CD1c-positive myeloid dendritic cell (primary cell): ENCODE measurements around the gene FTCD.
"Not testable (repeated sequence)": the region's sequence is repeated elsewhere in the genome, so short reads cannot be mapped to it uniquely, and the experiment has no call there.

ENCODE experiments used
- DNase-seq: peaks from one replicate; pipeline ENCODE4 v3.0.0-alpha.2; 2016; ENCODE audit errors: extremely low spot score

Gene FTCD

DNA sequence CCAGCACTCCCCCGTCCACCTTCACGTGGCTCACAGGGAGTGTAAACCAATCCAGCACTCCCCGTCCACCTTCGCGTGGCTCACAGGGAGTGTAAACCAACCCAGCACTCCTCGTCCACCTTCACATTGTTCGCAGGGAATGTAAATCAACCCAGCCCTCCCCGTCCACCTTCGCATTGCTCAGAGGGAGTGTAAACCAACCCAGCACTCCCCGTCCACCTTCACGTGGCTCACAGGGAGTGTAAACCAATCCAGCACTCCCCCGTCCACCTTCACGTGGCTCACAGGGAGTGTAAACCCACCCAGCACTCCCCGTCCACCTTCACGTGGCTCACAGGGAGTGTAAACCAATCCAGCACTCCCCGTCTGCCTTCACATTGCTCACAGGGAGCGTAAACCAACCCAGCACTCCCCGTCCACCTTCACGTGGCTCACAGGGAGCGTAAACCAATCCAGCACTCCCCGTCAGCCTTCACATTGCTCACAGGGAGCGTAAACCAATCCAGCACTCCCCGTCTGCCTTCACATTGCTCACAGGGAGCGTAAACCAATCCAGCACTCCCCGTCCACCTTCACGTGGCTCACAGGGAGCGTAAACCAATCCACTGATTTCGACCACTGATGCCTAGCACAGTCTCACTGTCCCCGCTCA lies 14.9 kb downstream of the FTCD start:
- DNase-seq: not testable (repeated sequence)

DNA sequence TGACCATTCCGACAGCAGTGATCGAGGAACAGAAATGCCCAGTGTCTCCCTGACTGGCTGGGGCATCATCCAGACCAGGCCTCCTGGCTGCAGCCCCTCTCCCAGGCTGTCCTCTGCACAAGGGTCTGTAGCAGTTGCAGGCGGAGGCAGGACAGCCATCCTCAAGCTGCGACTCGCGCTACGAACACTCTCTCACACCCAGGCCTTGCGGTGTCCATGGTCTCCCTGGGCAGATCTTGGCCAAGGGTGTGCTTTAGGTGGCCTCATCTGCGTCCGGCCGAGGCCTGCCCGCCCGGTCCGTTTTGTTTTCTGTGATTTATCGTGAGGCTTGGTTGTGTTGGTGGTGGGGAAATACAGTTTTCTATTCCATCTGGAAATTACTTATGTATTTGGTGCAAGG lies 15.7 kb downstream of the FTCD start:
- no peak for DNase-seq

DNA sequence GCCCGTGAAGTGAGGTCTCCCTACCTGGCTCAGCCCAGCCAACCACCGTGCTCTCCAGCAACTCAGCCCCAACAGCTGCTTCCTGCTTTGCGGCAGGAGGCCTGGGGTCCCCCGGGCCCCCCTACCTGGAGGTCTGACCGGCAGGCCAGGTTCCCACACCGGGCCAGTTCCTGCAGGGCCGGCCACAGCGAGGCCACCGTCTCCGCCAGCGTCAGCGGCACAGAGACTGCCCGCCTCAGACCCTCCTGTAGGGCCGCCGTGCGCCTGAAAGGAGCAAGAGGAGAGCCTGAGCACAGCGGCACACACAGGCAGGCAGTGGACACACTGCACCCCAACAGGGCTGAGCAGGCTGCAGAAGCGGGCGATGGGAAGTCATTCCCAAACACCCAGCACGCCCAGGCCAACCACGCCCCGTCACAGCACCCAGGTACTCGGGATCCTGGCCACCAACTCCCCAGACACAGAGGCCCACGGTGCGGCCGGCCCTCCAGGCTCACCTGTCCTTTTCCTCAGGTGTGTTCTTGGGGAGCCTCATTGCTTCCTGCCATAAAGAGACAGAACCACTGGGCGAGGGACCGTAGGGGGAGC lies 16.9 kb downstream of the FTCD start:
- no peak for DNase-seq

DNA sequence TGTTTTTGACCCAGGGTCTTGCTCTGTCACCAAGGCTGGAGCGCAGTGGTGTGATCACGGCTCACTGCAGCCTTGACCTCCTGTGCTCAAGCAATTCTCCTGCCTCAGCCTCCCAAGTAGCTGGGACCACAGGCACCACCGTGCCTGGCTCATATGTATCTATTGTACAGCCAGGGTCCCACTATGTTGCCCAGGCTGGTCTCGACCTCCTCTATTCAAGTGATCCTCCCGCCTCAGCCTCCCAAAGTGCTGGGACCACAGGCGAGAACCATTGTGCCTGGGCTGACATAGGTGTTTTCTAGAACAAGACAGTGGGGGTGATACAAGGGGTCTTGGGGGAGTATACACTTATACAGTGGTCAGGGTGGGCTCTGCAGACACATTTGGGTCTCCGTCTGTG lies 17.5 kb downstream of the FTCD start:
- DNase-seq: no peak

DNA sequence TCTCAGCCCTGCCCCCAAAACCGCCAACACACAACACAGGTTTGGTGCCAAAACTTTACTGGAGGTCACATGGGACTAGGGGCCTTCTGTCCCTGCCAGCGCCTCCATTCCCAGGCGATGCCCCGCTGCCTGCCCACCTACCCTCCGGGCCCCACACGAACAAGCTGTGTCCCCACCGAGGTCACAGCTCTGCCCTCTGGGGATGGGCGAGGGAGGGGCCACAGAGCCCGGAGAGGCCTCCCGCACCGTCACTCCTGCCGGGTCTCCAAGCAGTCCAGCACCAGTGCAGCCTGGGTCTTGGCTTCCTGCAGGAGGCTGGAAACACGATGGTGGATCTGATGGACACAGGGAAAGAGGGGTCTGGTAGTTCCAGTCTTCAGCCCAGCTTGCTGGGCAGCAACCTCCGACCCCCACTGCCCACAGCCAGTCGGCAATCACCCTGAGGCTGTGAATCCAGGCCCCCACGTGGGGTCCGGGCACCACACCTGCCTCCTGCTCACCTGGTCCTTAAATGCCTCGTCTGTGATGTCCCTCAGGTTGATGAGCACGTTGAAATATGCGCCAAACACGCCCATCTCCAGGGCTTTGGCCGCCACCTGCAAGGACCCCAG lies 18.5 kb downstream of the FTCD start:
- no peak for DNase-seq

DNA sequence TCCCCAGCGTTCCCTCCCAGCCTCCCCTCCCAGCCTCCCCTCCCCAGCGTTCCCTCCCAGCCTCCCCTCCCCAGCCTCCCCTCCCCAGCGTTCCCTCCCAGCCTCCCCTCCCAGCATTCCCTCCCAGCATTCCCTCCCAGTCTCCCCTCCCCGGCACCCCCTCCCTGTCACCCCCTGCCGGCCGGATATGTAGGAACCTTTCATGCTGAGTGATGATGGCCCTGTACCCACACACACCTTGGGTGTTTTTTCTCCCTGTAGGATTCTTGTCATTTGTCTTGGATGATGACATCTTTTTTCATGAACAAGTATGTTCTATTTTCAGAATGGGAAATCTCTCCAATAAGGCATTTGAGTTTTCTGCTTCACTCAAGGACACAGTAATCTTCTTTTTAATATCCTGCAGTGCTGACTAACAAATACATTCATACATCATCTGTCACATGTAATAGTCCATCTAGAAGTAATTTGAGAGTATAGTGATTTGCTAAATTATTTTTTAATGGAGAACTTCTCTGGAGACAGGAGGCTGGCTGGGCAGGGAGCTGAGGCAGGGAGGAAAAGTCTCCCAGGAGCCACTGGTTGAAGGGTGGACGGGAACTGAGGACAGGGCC lies 19.5 kb downstream of the FTCD start:
- no peak for DNase-seq

DNA sequence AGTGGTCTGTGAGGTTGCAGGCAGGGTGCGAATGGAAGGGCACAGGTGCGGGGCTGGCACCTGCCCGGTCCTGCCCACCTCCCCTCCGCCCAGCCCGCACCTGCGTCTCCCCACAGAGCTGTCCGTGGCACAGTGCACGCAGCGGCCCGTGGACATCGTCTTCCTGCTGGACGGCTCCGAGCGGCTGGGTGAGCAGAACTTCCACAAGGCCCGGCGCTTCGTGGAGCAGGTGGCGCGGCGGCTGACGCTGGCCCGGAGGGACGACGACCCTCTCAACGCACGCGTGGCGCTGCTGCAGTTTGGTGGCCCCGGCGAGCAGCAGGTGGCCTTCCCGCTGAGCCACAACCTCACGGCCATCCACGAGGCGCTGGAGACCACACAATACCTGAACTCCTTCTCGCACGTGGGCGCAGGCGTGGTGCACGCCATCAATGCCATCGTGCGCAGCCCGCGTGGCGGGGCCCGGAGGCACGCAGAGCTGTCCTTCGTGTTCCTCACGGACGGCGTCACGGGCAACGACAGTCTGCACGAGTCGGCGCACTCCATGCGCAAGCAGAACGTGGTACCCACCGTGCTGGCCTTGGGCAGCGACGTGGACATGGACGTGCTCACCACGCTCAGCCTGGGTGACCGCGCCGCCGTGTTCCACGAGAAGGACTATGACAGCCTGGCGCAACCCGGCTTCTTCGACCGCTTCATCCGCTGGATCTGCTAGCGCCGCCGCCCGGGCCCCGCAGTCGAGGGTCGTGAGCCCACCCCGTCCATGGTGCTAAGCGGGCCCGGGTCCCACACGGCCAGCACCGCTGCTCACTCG lies 23.3 kb downstream of the FTCD start:
- no peak for DNase-seq

DNA sequence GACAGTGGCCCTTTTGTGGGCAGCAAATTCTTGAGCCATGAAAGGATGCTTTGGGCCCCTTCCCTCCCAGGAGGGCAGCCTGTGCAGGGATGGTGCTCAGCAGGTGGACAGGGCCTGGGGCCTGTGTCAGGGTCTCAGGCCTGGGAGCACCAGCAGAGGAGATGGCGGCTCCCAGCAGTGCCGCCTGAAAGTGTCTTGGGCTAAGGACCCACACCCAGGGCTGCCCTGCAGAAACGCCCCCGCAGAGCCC lies 23.9 kb downstream of the FTCD start:
- DNase-seq: no peak

DNA sequence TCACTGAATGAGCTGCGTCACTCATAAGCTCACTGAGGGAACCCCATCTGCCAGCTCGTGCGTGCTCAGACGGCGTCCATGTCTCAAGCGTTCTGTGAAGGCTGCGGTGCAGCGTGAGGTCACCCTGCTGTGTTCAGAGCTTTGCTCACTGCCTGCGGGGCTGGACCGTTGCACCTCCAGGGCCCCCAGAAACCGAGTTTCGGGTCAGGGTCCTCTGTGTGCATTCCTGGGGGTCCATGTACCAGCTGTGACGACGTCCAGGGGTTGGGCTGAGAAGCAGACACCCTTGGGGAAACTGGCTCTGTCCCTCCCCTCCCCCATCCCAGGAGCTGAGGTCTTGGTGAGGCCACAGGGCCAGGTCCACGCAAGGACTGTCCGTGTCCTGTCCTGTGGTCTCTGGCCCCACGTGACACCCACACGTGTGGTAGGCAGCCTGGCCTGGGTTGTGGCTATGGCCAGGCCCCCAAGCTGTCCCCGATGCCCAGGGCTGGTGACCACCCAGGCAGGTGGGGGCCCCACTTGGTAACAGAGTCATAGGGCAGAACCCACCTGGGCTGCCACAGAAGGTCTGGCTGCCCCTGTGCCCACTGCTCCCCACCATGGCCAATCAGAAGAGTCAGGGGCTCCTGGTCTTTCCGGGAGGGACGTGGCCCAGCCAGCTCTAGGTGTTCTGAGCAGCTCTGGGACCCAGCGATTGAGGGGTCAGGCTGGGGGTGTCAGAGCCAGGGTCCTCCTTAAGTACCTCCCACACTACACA lies 24.4 kb downstream of the FTCD start:
- DNase-seq: no peak

DNA sequence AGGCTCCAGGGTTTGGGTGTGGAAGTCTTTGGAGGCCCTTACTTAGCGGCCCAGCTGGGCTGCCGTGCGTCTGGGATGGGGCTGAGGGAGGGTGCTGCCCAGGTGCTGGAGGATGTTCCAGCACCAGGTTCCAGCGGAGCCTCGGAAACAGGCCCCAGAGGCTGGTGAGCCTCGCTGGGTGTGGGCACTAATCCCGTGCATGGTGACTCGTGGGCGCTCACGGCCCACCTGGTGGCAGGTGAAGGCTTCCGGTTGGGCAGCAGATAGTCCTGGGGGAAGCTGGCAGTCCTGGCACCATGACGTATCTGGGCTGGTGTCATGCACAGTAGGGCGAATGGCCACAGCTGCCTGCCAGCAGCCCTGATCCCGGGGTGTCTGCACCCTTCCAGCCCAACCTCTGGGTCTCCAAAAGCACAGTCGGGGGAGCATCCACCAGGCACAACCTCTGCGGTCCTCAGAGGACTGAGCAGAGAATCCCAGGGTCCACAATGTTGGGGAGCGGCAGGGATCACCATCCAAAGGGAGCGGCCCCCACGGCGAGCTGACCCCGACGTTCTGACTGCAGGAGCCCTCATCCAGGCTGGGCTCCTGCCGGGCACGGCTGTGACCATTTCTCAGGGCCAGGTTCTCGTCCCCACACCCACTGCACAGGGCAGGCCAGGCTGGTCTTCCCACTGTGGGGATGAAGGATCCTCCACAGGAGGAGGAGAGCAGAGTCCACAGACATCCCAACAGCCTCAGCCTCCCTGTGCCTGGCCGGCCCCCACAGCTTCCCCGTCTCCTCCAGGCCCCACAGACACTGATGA lies 25.3 kb downstream of the FTCD start:
- DNase-seq: no peak

DNA sequence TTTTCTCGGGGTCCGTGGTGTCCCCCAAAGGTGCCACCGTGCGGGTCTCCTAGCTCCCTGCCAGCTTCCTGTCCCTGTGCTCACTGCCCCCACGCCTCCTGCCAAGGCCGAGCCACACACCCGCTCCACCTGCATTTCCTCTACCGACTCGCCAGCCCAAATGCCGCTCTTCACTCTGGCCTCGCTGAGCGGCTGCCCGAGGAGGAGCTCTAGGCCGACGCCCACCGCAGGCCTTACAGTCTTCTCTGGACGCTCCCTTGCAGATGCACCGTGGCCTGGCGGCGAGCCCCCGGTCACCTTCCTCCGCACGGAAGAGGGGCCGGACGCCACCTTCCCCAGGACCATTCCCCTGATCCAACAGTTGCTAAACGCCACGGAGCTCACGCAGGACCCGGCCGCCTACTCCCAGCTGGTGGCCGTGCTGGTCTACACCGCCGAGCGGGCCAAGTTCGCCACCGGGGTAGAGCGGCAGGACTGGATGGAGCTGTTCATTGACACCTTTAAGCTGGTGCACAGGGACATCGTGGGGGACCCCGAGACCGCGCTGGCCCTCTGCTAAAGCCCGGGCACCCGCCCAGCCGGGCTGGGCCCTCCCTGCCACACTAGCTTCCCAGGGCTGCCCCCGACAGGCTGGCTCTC lies 26.3 kb downstream of the FTCD start:
- DNase-seq: no peak

DNA sequence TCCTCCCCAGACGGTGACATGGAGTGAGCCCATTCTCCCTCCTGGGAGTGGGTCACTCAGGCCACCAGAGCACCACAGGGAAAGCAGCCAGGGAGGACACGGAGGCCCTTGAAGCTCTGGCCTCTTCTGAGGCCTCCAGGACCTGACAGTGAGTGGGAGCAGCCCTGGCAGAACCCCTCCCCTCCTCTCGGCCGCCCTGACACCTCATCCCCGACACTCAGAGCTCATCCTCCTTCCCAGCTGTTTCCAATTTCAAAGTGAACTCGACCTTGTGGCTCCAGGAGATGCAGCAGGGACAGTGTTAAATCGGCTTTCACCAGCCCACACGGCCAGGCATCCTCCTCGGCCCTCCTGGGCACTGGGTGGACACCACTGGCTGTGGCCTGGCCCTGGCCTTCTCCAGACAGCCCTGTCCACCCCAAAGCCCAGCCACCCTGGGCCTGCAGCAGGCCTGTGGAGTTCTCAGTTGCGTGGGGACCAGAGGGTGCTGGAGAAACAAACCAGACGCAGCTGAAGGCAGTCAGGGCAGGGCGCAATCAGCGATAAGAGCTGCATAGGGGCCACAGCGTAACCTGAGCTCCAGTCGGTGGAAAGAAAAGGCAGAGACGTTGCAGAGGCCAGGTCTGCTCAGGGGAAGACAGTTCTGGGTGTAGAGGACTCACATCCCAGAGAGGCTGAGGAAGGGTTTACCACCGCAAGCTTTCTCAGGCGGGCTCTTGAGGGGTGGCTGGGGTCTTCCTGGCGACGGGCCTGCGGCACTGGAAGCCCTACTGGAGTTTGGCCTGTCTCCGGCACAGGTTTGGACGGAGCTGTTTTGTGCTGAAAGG lies 27.1 kb downstream of the FTCD start:
- DNase-seq: no peak

DNA sequence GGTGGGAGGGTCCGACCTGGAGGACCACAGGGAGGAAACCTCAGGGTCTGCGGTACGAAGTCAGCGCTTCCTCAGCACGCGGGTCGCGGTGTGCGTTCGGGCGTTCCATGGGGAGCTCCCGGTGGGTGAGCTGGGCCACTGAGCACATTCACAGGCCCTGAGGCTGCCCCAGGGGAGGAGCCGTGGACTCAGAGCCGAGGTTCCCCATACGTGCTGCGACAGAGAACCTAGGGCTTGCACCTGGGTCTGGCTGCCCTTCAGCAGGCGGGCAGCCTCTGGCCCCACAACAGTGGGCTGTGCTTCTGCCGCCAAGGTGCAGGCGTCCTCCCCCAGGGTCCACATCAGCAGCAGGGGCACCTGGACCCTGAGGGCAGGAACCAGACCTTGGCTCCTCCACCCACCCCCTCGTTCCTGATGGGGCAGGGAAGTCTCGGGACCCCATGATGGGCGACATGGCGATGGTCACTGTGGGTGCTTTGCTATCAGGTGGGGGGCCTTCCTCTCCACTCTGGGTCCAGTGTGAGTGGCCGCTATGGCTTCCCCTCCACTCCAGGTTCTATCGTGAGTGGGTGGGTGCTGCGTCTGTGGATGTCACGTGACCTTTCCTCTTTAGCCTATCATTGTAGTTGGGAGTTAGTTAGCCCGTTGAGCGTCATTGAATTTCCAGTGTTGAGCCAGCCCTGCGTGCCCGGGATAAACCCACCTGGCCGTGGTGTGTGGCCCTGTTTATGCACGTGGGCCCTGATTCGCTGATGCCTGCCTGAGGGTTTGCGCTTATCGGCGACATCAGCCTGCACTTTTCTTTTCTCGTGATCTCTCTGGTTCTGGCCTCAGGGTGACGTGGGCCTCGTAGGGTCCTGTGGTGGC lies 27.9 kb downstream of the FTCD start:
- DNase-seq: no peak

DNA sequence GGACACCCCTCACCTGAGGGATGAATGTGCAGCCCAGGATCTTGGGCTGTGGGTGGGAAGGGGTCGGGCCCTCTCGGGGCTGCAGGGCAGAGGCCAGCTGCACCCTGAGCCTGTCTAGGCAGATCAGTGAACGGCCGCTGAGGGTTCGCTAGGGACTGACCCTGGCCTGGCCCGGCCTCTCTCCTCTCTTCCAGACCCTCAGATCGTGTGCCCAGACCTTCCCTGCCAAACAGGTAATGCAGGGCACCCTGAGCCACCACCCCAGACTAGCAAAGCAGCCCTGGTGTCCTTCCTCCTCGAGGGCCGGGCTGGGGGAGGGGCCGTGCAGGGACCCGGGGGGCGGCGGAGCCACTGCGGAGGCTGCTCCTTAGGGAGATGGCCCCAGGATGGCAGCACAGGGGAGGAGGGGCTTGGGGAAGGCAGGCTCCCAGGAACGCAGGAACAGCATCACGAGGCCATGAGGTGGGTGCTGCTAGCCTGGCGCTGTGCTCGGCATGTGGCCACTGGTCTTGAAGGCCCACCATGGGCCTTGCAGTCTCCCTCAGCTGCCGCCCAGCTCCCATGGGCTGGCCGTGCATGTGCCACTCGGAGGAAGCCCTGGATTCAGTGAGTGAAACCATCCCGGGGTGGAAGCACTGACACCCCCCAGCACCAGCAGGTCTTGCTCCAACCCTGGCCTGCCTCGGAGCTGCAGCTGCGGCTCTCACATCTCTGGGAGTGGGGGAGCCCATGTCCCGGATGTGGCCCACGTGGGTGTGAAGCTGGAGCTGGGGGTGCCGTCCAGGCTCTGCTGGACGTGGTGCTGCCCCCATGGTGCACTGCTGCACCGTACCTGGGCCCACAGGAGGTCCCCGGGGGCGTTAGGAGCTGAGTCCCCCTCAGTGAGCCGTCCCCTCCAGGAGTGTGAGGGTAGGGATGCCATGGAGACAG lies 28.8 kb downstream of the FTCD start:
- DNase-seq: no peak

DNA sequence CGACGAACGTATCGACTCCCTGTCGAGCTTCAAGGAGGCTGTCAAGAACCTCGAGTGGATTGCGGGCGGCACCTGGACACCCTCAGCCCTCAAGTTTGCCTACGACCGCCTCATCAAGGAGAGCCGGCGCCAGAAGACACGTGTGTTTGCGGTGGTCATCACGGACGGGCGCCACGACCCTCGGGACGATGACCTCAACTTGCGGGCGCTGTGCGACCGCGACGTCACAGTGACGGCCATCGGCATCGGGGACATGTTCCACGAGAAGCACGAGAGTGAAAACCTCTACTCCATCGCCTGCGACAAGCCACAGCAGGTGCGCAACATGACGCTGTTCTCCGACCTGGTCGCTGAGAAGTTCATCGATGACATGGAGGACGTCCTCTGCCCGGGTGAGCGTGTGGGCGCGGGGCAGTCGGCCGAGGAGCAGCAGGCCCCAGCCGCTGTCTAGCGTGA lies 29.5 kb downstream of the FTCD start:
- no peak for DNase-seq

DNA sequence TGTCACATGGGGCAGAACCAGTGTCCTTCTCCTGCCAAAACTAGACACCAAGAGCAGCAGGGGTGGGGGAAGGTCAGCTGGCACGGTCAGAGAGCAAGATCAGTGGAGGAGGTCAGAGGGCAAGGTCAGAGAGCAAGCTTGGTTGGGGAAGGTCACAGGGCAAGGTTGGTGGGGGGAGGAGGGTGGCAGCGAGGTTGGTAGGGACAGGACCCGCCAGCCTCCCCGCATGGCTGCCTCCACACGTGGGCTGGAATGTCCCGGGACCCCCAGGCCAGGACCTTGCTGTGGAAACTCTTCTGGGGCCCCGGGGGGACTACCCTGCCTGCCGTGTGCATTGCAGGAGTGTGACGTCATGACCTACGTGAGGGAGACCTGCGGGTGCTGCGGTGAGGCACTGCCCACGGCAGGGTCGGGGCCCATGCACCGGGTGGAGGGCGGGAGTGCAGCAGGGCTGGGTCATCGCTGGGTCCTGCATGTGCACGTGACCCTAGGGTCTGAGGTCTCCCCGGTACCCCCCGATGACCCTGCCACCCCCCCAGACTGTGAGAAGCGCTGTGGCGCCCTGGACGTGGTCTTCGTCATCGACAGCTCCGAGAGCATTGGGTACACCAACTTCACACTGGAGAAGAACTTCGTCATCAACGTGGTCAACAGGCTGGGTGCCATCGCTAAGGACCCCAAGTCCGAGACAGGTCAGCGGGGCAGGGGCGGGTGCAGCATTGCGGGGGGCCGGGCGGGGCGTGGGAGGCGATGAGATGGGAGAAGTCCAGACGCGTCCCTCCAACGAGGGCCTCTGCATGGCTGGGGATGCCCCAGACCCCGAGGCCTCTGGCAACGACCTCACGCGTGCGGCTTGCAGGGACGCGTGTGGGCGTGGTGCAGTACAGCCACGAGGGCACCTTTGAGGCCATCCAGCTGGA lies 30.2 kb downstream of the FTCD start:
- no peak for DNase-seq
